Activated T-helper 1 cell treated with anti-CD3 and anti-CD28 coated beads, Interleukin-2, amount 50 U/mL, for 16 hours (primary cell): ENCODE measurements around the gene GKAP1.
"Not testable (repeated sequence)": the region's sequence is repeated elsewhere in the genome, so short reads cannot be mapped to it uniquely, and the experiment has no call there.

ENCODE experiments used
- DNase-seq, 2 donors: peaks; one replicate each; pipeline ENCODE4 v3.0.0-alpha.2; 2020; ENCODE audit warnings: low read depth in 1 of 2, low spot score in 1 of 2

The GKAP1 gene

DNA sequence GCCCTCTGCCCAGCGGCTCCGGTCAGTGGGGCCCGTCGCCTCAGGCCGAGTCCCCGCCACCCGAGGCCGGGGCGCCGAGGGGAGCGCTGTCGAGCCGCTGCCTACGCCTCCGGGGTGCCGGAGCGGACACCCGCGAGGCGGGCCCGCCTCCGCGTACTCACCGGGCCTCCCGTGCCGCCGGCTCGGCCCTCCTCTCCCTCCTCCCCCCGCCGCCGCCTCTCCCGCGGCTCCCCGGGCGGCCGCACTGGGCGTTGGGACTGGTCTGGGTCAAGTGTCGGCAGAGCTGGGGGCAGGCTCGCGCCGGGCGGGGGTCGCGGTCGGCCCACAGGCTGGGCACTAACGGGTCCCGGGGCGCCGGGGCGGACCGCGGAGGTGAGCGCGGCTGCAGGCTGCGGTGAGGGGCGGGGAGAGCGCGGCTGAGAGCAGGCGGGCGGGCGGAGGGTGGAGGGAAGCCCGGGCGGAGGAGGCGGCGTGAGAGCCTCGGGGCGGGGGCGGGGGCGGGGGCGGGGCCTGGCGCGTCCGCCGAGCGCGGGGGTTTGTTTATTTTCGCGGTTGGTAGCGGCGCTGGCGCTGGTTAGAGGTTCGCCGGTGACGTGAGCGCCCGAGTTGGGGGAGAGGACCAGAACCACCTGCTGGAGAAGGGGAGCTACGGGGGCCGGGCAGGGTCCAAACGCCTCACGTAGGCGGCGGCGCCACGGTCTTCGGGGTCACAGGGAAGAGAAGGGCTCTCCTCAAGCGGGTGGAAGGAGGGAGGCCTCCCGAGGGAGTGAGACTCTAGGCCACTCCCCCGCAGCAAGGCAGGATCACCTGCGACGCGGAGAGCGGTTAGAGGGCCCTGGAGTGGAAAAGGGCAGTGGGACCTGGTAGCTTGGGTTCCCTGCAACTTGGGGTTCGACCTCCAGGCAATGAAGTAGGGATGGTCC, at the start of gene GKAP1:
GKAP1 (minus strand) TSS at position 414 of the 923 bp plus-strand sequence. CDS start 11,252 bp downstream, outside the sequence.
- DNase-seq: peak; percentile 73 to 74

DNA sequence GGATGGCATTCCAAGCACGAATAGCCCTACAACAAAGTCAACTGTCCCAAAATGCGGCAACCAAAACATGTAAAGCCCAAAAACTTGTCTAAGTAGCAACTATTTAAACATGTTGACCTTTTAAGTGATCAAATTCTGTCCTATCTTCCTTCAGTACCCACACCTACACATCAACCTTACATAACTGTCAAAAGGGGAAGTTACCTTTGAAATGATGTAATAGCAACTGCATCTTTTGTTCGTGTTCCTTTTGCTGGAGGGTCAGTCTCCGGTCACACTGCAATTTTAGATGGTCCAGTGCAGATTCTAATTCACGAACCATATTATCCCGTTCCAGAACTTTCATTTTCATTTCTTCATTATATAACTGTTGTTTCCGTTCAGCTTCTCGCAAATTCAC, 32.3 kb upstream of the GKAP1 start:
- DNase-seq: not testable (repeated sequence)

- DNase-seq: not testable (repeated sequence)
Observed at GRCh38 chr9:83837070-83837643, 19.6 kb upstream of the GKAP1 start.

DNA sequence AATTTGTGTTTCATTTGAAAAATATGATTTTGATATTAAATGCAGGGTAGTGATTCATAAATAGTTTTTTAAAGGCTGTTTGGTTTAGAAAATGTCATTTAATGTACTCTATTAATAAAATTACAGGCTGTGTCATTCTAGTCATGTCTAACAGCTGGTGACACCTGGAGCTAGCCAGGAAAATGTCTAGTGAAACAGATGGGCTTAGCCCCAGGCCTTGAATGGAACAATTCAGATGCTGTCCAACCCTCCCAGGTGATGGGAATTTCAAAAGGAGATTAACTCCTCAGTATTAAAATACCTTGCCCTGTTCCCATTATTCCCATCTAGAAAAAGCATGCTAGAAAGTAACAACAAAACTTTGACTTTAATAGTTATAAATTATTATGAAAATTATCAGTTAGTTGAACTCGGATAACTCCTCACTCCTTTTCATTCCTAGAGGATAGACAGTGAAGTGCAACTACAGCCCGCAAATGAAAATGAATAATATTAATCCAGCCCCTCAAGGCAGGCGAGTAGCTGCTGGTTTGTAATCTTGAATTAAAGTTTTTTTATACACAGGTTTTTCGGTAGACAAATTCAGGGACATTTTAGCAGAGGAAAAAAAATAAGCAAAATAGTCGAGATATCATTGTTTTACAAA, 13.0 kb upstream of the GKAP1 start:
- DNase-seq: not testable (repeated sequence)

GRCh38 chr9:83824986-83825623, 7.5 kb upstream of the GKAP1 start:
- DNase-seq: not testable (repeated sequence)

DNA sequence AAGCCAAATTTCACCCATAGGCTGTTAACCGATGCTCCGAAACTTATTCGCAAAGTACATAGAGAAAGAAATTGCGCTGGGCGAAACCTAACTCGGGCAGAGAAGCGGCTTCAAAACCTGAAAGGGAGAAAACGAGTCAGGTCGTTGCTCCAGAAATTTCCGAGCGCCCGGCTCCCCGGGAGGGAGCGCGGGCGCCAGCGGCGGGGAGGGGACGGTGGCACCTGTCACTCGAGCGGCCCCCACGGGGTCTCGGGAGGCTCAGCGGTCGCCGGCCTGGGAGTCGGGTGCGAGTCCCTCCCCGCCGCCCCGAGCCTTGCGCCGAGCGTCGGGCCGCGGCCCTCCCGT, 586 bp downstream of the GKAP1 start:
- DNase-seq: peak in 1 of 2 donors; percentile 7

GRCh38 chr9:83815120-83815519, 2.4 kb downstream of the GKAP1 start:
- not testable (repeated sequence) for DNase-seq

- DNase-seq: not testable (repeated sequence)
Observed at GRCh38 chr9:83809213-83809612, 8.4 kb downstream of the GKAP1 start.

GRCh38 chr9:83804454-83804853, 13.1 kb downstream of the GKAP1 start:
- DNase-seq: not testable (repeated sequence)

DNA sequence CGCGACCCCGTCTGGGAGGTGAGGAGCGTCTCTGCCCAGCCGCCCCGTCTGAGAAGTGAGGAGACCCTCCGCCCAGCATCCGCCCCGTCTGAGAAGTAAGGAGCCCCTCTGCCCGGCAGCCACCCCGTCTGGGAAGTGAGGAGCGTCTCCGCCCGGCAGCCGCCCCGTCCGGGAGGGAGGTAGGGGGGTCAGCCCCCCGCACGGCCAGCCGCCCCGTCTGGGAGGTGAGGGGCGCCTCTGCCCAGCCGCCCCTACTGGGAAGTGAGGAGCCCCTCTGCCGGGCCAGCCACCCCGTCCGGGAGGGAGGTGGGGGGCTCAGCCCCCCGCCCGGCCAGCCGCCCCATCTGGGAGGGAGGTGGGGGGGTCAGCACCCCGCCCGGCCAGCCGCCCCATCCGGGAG, 13.6 kb downstream of the GKAP1 start:
- not testable (repeated sequence) for DNase-seq

DNA sequence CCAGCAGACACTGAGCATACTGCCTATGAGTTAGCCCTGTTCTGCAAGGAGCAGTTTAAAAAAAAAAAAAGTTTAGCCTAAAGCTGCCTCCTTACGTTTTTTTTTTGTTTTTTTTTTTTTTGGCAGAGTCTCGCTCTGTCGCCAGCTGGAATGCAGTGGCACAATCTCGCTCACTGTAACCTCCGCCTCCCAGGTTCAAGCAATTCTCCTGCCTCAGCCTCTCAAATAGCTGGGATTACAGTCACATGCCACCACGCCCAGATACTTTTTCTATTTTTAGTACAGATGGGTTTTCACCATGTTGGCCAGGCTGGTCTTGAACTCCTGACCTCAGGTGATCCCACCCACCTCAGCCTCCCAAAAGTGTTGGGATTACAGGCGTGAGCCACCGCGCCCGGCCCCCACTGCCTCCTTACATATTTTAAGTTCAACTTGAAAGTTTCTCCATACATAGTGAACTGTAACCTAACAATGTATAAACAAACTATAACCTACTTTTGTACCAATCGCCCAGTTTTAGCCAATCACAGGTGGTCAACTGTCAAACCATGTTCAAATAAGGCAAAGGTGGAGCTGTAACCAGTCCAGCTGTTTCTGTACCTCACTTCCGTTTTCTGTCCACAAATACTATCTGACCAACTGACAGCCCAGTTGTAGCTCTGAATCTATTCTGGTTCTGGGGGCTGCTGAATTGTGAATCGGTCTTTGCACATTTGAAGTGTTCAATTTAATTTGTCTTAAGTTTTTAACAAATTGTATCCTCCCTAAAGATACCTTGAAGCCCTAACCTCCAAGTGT, 17.1 kb downstream of the GKAP1 start:
- DNase-seq: no peak

- no peak for DNase-seq
Observed at GRCh38 chr9:83794051-83794450, 23.5 kb downstream of the GKAP1 start.

- no peak for DNase-seq
Observed at GRCh38 chr9:83792746-83793145, 24.8 kb downstream of the GKAP1 start.

GRCh38 chr9:83778164-83778563, 39.4 kb downstream of the GKAP1 start:
- DNase-seq: no peak

DNA sequence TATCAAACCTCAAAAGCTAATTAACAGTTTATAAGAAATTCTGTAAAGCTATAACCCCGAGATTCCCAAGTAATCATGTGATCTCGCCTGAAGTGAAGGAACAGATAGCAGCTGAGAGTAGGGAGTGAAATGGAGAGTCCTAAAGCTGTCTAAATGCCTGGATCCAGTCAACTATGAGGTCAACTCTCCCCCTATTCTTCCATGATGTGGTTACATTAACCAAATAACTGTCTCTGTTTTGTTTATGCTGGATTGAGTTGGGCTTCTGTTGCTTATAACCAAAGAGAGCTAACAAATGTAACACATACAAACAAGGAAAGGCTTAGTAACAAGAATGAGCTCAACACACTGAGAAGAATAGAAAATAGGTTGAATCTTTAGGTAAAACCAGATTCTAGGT, 41.6 kb downstream of the GKAP1 start:
- no peak for DNase-seq

DNA sequence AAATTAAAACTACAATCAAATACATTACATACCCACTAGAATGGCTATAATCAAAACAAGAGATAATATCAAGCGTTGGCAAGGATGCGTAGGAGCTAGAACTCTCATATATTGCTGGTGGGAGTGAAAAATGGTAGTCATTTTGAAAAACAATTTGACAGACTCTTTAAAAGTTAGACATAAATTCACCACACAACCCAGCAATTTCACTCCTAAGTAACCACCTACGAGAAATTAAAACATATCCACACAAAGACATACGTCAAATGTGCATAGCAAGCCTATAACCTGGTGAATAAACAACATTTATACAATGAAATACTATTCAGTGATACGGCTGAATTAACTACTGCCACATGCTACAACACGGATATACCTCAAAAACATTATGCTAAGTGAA, 44.7 kb downstream of the GKAP1 start:
- DNase-seq: no peak

- DNase-seq: no peak
Observed at GRCh38 chr9:83765376-83765775, 52.2 kb downstream of the GKAP1 start.

DNA sequence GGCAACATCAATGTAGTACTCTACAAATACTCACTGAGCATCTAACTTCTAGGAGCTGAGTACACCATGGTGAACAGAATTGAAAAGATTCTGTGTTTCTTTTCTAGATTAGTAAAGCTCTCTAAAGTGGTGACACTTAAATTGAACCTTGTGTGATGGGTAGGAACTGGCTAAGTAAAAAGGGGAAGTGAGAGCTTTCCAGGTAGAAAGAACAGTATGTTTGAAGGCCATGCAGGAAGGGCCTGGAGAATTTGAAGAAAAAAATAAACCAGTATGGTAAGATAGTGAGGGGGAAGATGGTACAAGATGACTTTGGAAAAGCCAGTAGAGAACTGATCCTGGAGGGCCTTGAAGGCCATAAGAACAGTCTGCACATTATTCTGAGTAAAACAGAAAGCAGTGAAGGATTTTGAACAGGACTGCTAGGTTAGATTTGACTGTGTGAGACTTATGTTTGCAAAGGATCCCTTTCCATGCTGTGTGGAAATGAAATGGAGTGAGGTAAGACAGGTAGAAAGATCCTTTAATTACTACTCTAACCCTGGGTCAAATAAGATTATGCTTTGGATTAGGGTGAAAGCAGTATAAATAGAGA, 63.1 kb downstream of the GKAP1 start:
- no peak for DNase-seq

DNA sequence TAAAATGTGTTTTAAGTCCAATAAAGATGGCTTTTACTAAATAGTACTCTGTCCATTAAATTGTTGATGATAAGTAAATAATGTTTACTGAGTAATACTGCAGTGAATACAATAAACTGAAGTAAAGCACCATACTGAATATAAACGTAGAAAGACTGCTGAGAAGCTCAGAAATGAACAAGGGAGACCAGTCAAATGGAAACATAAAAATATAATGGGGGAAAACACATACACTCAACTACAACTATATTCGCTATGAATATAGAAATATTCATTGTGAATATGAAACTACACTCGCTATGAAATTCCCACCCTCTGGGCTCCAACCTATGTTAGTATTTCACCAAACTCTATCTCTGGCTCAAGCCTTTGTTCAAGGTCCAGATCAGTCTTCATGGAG, 67.9 kb downstream of the GKAP1 start:
- no peak for DNase-seq

GRCh38 chr9:83744206-83744605, 73.4 kb downstream of the GKAP1 start:
- no peak for DNase-seq
